Endothelial cell of umbilical vein (primary cell): ENCODE data around the gene EFS. TPM values are rescaled to one million over a fixed set of nuclear protein-coding genes. Genes with fewer than 3 reads are reported as not detected.

Source experiments
- BruUV-seq: library from RNA; stranded (reverse); fragments of 400-500 nt; replicated peaks from 2 replicates; lab custom pipeline; 2021; lab: Mats Ljungman, UMichigan
- CTCF ChIA-PET: fragments of 300-600, 350-600 bp; sonication (Branson Sonifier 250); formaldehyde crosslinking; loops from one replicate; lab custom pipeline; 2021; ENCODE audit warnings: antibody characterized with exemption, inconsistent platforms; lab: Charles Lee
- POLR2A ChIA-PET: fragments of 300-600, 350-600 bp; sonication (Branson Sonifier 250); formaldehyde crosslinking; loops from one replicate; lab custom pipeline; 2021; ENCODE audit warnings: antibody characterized with exemption, inconsistent platforms; lab: Charles Lee
- DNase-seq: peaks from one replicate; pipeline ENCODE4 v3.0.0-alpha.2; 2011; ENCODE audit warnings: low read depth, low spot score
- FAIRE-seq: peaks from 2 replicates; lab custom pipeline; 2011; peaks lifted over from hg19 to GRCh38; lab: Jason Lieb, UNC
- H2AFZ ChIP-seq: 2 replicates; pipeline ENCODE4 v1.6.0; 2012; ENCODE audit warnings: low read depth, low read length, control low read depth, inconsistent platforms
- H3K27ac ChIP-seq: 2 replicates; pipeline ENCODE4 v1.5.1; 2011; ENCODE audit warnings: low read depth, mild to moderate bottlenecking, control low read depth, low read length, moderate library complexity; ENCODE audit not compliant: insufficient read depth
- H3K27me3 ChIP-seq, 2 experiments: 2 replicates each; pipeline versions ENCODE4 v1.6.0 to v1.6.1; 2011; ENCODE audit warnings: low read length in 2 of 2, mixed read lengths in 1 of 2; ENCODE audit not compliant: control insufficient read depth in 2 of 2, insufficient read depth in 2 of 2
- H3K36me3 ChIP-seq, 2 experiments: 2 replicates in 1 of 2; 3 replicates in 1 of 2; pipeline ENCODE4 v1.5.1; 2011; ENCODE audit warnings: low read length in 2 of 2, mild to moderate bottlenecking in 1 of 2, moderate library complexity in 1 of 2; ENCODE audit not compliant: control insufficient read depth in 2 of 2, insufficient read depth in 2 of 2; ENCODE audit errors: extremely low read depth in 1 of 2
- H3K4me1 ChIP-seq: 3 replicates; pipeline ENCODE4 v1.5.1; 2011; ENCODE audit warnings: mild to moderate bottlenecking, low read length; ENCODE audit not compliant: control insufficient read depth, insufficient read depth; ENCODE audit errors: extremely low read depth
- H3K4me2 ChIP-seq: 2 replicates; pipeline ENCODE4 v1.6.1; 2011; ENCODE audit warnings: low read length, control low read depth, mixed read lengths; ENCODE audit not compliant: insufficient read depth
- H3K4me3 ChIP-seq, 3 experiments: fragments of 200-600 bp in 1 of 3; sonication (generic), shearing (Covaris generic) in 1 of 3; replicated peaks in 1 of 3; 2 replicates each; pipeline ENCODE4 v1.5.1; 2011 to 2016; ENCODE audit warnings: control low read depth in 3 of 3, low read length in 3 of 3, mild to moderate bottlenecking in 2 of 3, inconsistent platforms in 1 of 3, low read depth in 1 of 3, moderate library complexity in 1 of 3; ENCODE audit not compliant: insufficient read depth in 1 of 3
- H3K79me2 ChIP-seq: 2 replicates; pipeline ENCODE4 v1.6.0; 2012; ENCODE audit warnings: low read length, inconsistent platforms; ENCODE audit not compliant: control insufficient read depth, insufficient read depth
- H3K9ac ChIP-seq: replicated peaks from 2 replicates; pipeline ENCODE3; 2011; ENCODE audit warnings: low read length, control low read depth; ENCODE audit not compliant: insufficient read depth; ENCODE audit errors: extremely low read depth
- H3K9me1 ChIP-seq: replicated peaks from 3 replicates; pipeline ENCODE4 v1.6.0; 2011; ENCODE audit warnings: mild to moderate bottlenecking, low read length; ENCODE audit not compliant: control insufficient read depth, insufficient read depth; ENCODE audit errors: extremely low read depth
- H3K9me3 ChIP-seq: replicated peaks from 2 replicates; pipeline ENCODE4 v1.5.1; 2012; ENCODE audit warnings: low read length, inconsistent platforms; ENCODE audit not compliant: control insufficient read depth, insufficient read depth
- H4K20me1 ChIP-seq: replicated peaks from 2 replicates; pipeline ENCODE3; 2011; ENCODE audit warnings: mild to moderate bottlenecking, low read length; ENCODE audit not compliant: control insufficient read depth, insufficient read depth; ENCODE audit errors: extremely low read depth
- CTCF ChIP-seq, 2 donors: IDR thresholded peaks; 1 replicate in 1 of 2; 2 replicates in 1 of 2; pipeline ENCODE4 v1.5.1; 2011; ENCODE audit warnings: low read length in 2 of 2, mild to moderate bottlenecking in 2 of 2, moderate library complexity in 2 of 2, control low read depth in 1 of 2, inconsistent platforms in 1 of 2, low read depth in 1 of 2; ENCODE audit not compliant: insufficient read depth in 1 of 2; ENCODE audit errors: extremely low read depth in 1 of 2
- EZH2 ChIP-seq: IDR thresholded peaks from 2 replicates; pipeline ENCODE4 v1.6.1; 2012; ENCODE audit warnings: borderline replicate concordance, low read depth, mild to moderate bottlenecking, moderate library complexity, low read length, inconsistent platforms; ENCODE audit not compliant: severe bottlenecking
- FOS ChIP-seq: IDR thresholded peaks from 2 replicates; pipeline ENCODE4 v1.6.1; 2011; ENCODE audit warnings: mild to moderate bottlenecking, low read length, moderate library complexity, borderline replicate concordance; ENCODE audit not compliant: insufficient read depth
- GATA2 ChIP-seq: IDR thresholded peaks from 2 replicates; pipeline ENCODE4 v1.7.0; 2011; ENCODE audit warnings: low read depth, mild to moderate bottlenecking, moderate library complexity, mixed read lengths, low read length; ENCODE audit not compliant: insufficient read length, insufficient read depth
- JUN ChIP-seq: IDR thresholded peaks from 2 replicates; pipeline ENCODE4 v1.6.1; 2011; ENCODE audit warnings: borderline replicate concordance, low read depth; ENCODE audit not compliant: insufficient read length, insufficient read depth
- MYC ChIP-seq: IDR thresholded peaks from one replicate; pipeline ENCODE4 v1.6.1; 2011; ENCODE audit warnings: mild to moderate bottlenecking, low read depth, low read length
- POLR2A ChIP-seq: IDR thresholded peaks from 2 replicates; pipeline ENCODE4 v1.6.1; 2012; ENCODE audit warnings: low read depth, mild to moderate bottlenecking, control low read depth, low read length
- POLR2AphosphoS5 ChIP-seq: IDR thresholded peaks from 2 replicates; pipeline ENCODE4 v1.6.1; 2012; ENCODE audit warnings: low read depth, mild to moderate bottlenecking, control low read depth, low read length, moderate library complexity; ENCODE audit not compliant: insufficient read depth
- dilution Hi-C: fragments of 300-500 bp; cut with MboI; formaldehyde crosslinking; loops from one replicate; pipeline ENCODE4 v1.15.0; 2019; ENCODE audit warnings: low sequenced_read_pairs; ENCODE audit not compliant: extremely low pct_ligation_motif_present
- intact Hi-C: fragments of 100-400 bp; cut with micrococcal nuclease; formaldehyde crosslinking; loops from one replicate; pipeline ENCODE4 v1.10.0; 2022
- polyA plus RNA-seq, 4 experiments: library from polyadenylated mRNA; depleted of rRNA in 3 of 4; stranded (reverse) in 3 of 4; unstranded in 1 of 4; fragments of >200 nt; gene quantifications; 2 replicates each; pipeline versions ENCODE4 v1.2.1 to v1.2.3, GENCODE V29; 2011 to 2012; ENCODE audit warnings: missing spikeins in 1 of 4
- total RNA-seq: library from RNA; stranded (reverse); gene quantifications from 2 replicates; pipeline ENCODE4 v1.2.3, GENCODE V29; 2021
- TF ChIP-seq, protein P1 (sequence below): IDR thresholded peaks from 2 replicates; pipeline ENCODE4 v1.6.1; 2011; ENCODE audit not compliant: insufficient read depth, insufficient read length

The EFS gene
- total and polyA plus RNA-seq, 2 donors (not counting 3 experiments of a cell fraction or from before 2014, with no cell fraction given) = 0.03 to 0.13 TPM

GRCh38 chr14:23320584-23321571, 44.1 kb downstream of the EFS start, which contains the start of gene PABPN1:
Gene PABPN1 (plus strand): TSS chr14:23321457. CDS start chr14:23321470, 13 bp downstream.
- TSS peak; percentile 87 for BruUV-seq
- Histone ChIP-seq H3K9me1 (no peaks in the 10 kb centered on the region), H3K9ac (peak within 1 kb of the TSS; percentile 96), H4K20me1 (no peaks in the 10 kb centered on the region), H2AFZ (peak within 1 kb of the TSS; percentile 76), H3K4me2 (peak within 1 kb of the TSS; percentile 64), H3K4me3 (peak within 1 kb of the TSS; percentile 90 to 97 (median 95)), H3K4me1 (peaks cover 16% of the 10 kb centered on the region), H3K79me2 (peaks cover 27% of the 10 kb centered on the region), H3K27me3 (no peaks in the 10 kb centered on the region), H3K36me3 (peaks cover 12 to 15% of the 10 kb centered on the region in 2 experiments), H3K9me3 (no peaks in the 10 kb centered on the region), H3K27ac (peak within 1 kb of the TSS; percentile 77)
- dilution Hi-C loops = no loop called here
- intact Hi-C loops = loop anchor here (1.0 to 2.0 kb wide), 5 partner anchors 15 to 226 kb away; partner anchors contain the start of genes ACIN1, BCL2L2, C14orf119 and HOMEZ
- TF ChIP-seq MYC = no peak
- peak; percentile 71 for TF ChIP-seq POLR2AphosphoS5
- TF ChIP-seq, protein P1, sequence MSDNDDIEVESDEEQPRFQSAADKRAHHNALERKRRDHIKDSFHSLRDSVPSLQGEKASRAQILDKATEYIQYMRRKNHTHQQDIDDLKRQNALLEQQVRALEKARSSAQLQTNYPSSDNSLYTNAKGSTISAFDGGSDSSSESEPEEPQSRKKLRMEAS = peak; percentile 37
- TF ChIP-seq GATA2 = no peak
- no peak for TF ChIP-seq EZH2
- no peak for TF ChIP-seq CTCF (IDR thresholded peaks at IDR 0.05; ENCODE audit: extremely low read depth in 1 of 2, insufficient read depth in 1 of 2, low read depth in 1 of 2, low read length in 2 of 2)
- TF ChIP-seq POLR2A = peak; percentile 1
- TF ChIP-seq FOS = no peak
- no peak for TF ChIP-seq JUN
- FAIRE-seq (peak; percentile 98), DNase-seq (peak; percentile 100)
- ChIA-PET POLR2A (interaction anchor here (0.9 to 2.0 kb wide), 3 partner anchors 14 to 226 kb away, joined by 3 to 13 read pairs (median 6); partner anchors contain the start of genes ACIN1, BCL2L2 and C14orf119), CTCF (interaction anchor here (0.7 to 2.9 kb wide), 16 partner anchors 8 to 252 kb away, joined by 3 to 20 read pairs (median 3); partner anchors contain the start of genes BCL2L2, HOMEZ and PPP1R3E)
